Stimulated activated CD4-positive, alpha-beta T cell treated with anti-CD3 and anti-CD28 coated beads, Interleukin-12 subunit alpha, Interleukin-12 subunit beta, amount 100 ng/mL, for 48 hours (primary cell): Measurements from ENCODE around the gene MYBBP1A.
A peak's percentile ranks its signal among the peaks of the same experiment; 100 is the strongest.

Experiments
- DNase-seq, 3 donors: peaks; one replicate each; pipeline ENCODE4 v3.0.0-alpha.2; 2020; ENCODE audit warnings: low read depth in 2 of 3, low spot score in 1 of 3

The MYBBP1A gene

GRCh38 chr17:4505187-4505586 is 50.0 kb downstream of the MYBBP1A start:
- no peak for DNase-seq

GRCh38 chr17:4504188-4504587 is 51.0 kb downstream of the MYBBP1A start:
- no peak for DNase-seq

DNA sequence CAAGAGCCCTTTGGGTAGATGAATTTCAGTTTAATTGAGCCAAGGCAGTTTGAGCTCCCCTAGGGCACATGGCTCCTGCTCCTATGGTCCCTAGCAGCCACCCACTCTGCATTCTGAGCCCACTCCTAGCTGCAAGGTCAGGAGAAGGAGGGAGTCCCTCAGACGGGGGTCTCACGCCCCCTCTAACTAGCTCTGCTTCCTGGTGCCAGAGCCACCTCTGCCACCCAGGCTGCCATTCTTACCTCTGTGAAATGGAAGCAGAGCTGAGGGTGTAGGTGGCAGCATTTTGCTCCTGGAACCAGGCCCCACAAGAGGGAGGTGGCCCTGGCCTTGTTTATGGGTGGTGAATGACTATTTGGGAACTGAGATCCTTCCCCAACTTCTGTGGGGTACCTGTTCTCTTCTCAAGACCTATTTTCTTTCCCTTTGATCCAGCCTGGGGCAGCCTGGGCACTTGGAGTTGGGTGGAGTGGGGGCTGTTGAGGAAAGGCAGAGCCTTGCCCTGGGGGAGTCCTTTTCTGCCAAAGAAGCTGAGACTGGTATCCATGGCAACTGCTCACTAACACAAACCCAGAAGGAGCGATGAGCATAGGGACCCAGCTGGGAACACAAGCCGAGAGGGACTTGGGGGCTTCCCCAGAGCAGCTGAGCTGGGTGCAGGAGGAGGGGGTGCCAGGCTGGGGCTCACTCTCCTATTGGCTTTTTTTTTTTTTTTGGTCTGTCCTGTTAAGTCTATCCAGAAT is 51.7 kb downstream of the MYBBP1A start:
- no peak for DNase-seq

- DNase-seq: no peak
Measured at GRCh38 chr17:4502466-4503154, 52.6 kb downstream of the MYBBP1A start.

DNA sequence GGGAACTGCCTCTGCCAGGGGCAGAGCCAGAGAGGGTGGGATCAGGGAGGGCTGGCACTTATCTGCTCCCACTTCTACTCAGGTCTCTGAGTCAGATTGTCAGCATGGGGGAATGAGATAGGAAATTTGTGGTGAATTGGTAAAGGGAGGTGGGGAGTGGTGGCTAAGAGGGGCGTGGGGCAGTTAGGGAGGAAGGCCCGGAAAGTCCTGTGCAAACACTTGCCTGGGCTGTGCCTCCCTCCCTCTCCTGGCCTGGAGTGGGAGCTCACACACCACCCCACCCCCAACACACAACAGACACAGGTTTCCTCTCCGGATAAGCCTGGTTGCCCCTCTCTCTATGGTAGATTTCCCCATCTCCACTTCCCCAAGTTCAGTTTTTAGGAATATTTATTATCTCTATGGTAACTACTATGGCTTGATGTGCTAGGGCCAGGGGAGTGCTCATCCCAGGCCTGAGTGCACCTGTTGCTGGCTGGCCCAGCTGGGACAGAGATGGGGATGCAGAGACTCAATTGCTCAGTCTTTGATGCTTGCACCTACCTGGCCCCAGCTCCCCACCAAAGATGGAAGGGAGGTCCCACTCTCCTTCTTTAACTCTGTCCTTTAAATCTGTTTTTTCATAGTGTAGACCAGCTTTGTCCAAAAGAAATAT is 53.8 kb downstream of the MYBBP1A start:
- no peak for DNase-seq

DNA sequence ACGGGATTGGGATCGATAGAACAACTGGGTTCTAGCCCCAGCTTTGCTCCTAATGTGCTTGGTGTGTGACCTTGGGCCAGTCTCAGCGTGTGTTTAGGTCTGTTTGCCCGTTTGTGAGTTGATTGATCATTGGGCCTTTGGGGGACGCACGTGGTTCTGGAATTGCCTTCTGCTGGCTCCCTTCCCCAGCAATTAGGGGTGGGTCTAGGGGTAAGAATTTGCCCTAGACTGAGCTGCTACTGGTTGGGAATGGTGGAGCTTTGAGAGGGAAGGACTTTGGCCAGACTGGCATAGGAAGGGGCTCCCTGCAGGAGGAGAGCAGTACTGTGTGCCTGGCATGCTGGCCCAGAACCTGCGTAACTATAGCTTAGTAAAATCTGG is 55.0 kb downstream of the MYBBP1A start:
- no peak for DNase-seq

GRCh38 chr17:4499431-4500190 is 55.6 kb downstream of the MYBBP1A start:
- DNase-seq: no peak

DNA sequence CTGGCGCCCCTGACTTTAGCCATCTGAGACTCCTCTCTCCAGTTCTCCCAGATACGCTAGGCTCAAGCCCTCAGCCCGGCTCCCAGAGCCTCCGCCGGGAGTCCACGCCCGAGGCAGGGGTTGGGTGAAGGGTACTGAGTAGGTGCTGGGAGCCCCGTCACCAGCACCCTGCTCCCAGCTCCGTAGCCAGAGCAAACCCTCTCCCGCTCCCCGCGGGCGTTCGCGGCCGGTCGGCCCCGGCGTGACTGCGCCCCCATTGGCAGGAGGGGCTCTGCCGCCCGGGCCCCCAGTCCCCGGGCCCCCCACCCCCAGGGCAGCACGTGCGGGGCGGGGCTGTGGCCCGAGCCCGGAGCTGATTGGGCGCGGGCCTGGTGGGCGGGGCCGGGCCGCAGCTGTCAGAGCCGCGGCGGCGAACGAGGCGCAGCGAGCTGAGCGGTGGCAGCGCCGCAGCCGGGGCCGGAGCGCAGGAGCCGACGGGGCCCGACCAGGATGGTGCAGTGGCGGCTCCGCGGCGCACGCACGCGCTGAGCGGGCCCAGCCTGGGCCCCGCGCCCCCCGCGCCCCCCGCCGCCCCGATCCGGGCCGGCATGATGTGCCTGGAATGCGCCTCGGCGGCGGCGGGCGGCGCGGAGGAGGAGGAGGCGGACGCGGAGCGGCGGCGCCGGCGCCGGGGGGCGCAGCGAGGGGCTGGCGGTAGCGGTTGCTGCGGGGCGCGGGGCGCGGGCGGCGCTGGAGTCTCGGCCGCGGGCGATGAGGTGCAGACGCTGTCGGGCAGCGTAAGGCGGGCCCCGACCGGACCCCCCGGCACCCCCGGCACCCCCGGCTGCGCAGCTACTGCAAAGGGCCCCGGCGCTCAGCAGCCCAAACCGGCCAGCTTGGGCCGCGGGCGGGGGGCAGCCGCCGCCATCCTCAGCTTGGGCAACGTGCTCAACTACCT is 56.5 kb downstream of the MYBBP1A start, which contains the start of gene SPNS2:
TSS of gene SPNS2 (plus strand) at position 421 of the 937 bp plus-strand sequence. CDS start at position 588, 167 bp downstream.
- peak in 1 of 3 donors; percentile 51 for DNase-seq

- no peak for DNase-seq
Measured at GRCh38 chr17:4497101-4497824, 57.9 kb downstream of the MYBBP1A start.

DNA sequence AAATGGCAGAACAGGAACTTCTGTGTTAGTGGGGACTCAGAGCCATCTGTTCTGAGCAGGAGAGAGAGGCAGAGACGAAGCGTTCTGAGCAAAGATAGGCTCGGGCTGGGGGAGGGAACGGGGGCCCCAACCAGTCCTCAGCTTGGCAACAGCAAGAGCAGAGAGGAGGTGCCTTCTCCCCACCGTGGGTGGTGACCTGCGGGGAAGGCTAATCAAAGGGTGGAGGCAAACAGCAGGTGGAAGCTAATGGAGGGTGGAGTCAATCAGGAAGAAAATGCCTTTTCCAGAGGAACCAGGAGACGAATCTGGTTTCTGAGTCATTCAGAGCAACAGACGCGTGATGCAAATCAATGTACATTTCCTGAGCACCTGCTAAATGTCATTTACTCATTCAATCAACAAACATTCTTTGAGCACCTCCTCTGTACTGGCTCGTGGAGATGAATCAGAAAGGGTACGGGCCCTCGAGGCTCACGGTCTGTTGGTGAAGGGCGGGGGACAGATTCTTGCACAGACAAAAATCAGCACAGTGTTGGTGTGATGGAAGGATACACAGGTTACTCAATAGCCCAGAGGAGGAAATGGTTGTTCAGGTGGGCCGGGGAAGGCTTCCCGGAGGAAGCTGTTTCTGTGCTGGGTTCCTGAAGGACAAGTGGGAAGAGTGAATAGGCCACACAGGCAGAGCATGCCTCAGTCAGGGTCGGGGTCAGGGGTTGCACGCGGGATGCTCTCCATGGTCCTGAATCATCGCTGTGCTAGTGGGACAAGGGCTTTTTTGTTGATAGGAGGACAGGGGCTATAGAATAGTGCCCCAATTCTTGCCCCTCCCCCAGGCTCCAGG is 62.2 kb downstream of the MYBBP1A start:
- no peak for DNase-seq

- no peak for DNase-seq
Measured at GRCh38 chr17:4490637-4491061, 64.5 kb downstream of the MYBBP1A start.

- DNase-seq: no peak
Measured at GRCh38 chr17:4490109-4490591, 65.0 kb downstream of the MYBBP1A start.

GRCh38 chr17:4488989-4489595 is 66.1 kb downstream of the MYBBP1A start:
- no peak for DNase-seq
